Gastrocnemius medialis (tissue), 4 donors: Measurements from ENCODE around the gene GCH1. TPM values are rescaled to one million over a fixed set of nuclear protein-coding genes. Genes with fewer than 3 reads are reported as not detected.

ENCODE experiments used
- microRNA-seq, 2 donors: library from miRNA; unstranded; fragments of <30 nt; microRNA quantifications; one replicate each; pipeline ENCODE4, GENCODE V29; 2016; ENCODE audit warnings: borderline replicate concordance in 2 of 2
- total RNA-seq, 4 donors: library from RNA; depleted of rRNA; stranded (reverse); fragments of >200 nt; gene quantifications; one replicate each; pipeline versions ENCODE4 v1.1.0 to v1.2.3, GENCODE V29; 2016

GCH1 gene
- total RNA-seq, 4 donors from 2014 or later = 0.53 to 1.6 (median 0.92) TPM

Small RNA genes within 50 kb of the gene (microRNA-seq; reads per million reads assigned to microRNA genes)
- gene MIR4308 = 0 reads per million in 2 donors

Other genes starting within 250 kb of the GCH1 start
- gene WDHD1, start 124.3 kb upstream of the GCH1 start, total RNA-seq = 1 to 10 TPM in 2 of 4 donors, under 1 TPM in 2; 0.72 to 1.2 (median 1.0) TPM
- gene SOCS4, start 124.4 kb upstream of the GCH1 start, total RNA-seq = 10 to 100 TPM in 3 of 4 donors, 1 to 10 TPM in 1; 9.7 to 19.3 (median 14.3) TPM
- gene MAPK1IP1L, start 148.8 kb upstream of the GCH1 start, total RNA-seq = 10 to 100 TPM; 49.9 to 91.4 (median 68.0) TPM
- gene LGALS3, start 226.4 kb upstream of the GCH1 start, total RNA-seq = 100 to 1,000 TPM in 1 of 4 donors, 10 to 100 TPM in 3; 68.0 to 124 (median 80.6) TPM